CD4-positive, alpha-beta memory T cell (primary cell): ENCODE measurements around the gene SYT8. TPM values are rescaled to one million over a fixed set of nuclear protein-coding genes. Genes with fewer than 3 reads are reported as not detected.

Source experiments
- CTCF ChIA-PET: fragments of 350-600 bp; sonication (Branson Sonifier 250); formaldehyde crosslinking; loops from one replicate; lab custom pipeline; 2021; ENCODE audit warnings: inconsistent platforms; ENCODE audit not compliant: partially characterized antibody; lab: Charles Lee
- POLR2A ChIA-PET: fragments of 350-600 bp; sonication (Branson Sonifier 250); formaldehyde crosslinking; loops from one replicate; lab custom pipeline; 2021; ENCODE audit not compliant: partially characterized antibody; lab: Charles Lee
- DNase-seq, 5 donors: peaks; one replicate each; pipeline versions ENCODE4 v3.0.0 to v3.0.0-alpha.2; 2020 to 2022; ENCODE audit warnings: mixed read lengths in 1 of 5
- H3K27ac ChIP-seq: one replicate; pipeline ENCODE4 v1.7.0; 2013; ENCODE audit warnings: low read depth, low read length
- H3K27me3 ChIP-seq: 2 replicates; pipeline ENCODE4 v1.7.0; 2013; ENCODE audit warnings: mild to moderate bottlenecking, low read length, moderate library complexity; ENCODE audit not compliant: insufficient read depth
- H3K36me3 ChIP-seq: 2 replicates; pipeline ENCODE4 v1.7.0; 2013; ENCODE audit warnings: mild to moderate bottlenecking, low read length, moderate library complexity; ENCODE audit not compliant: insufficient read depth
- H3K4me1 ChIP-seq: 2 replicates; pipeline ENCODE4 v1.7.0; 2013; ENCODE audit warnings: mild to moderate bottlenecking, low read length, moderate library complexity; ENCODE audit not compliant: insufficient read depth
- H3K4me3 ChIP-seq, 2 donors: one replicate each; pipeline ENCODE4 v1.7.0; 2013; ENCODE audit warnings: low read length in 2 of 2, mild to moderate bottlenecking in 1 of 2
- H3K9me3 ChIP-seq, 2 donors: one replicate each; pipeline ENCODE4 v1.7.0; 2013; ENCODE audit warnings: low read length in 2 of 2, control low read depth in 1 of 2; ENCODE audit not compliant: control insufficient read depth in 1 of 2
- H3K27ac Mint-ChIP-seq, 7 donors: one replicate each; pipeline ENCODE4 v1.8.0; 2020 to 2021; ENCODE audit warnings: mixed read lengths in 7 of 7, mild to moderate bottlenecking in 6 of 7, inconsistent platforms in 3 of 7, moderate library complexity in 3 of 7
- H3K27me3 Mint-ChIP-seq, 2 donors: one replicate each; pipeline ENCODE4 v1.8.0; 2020 to 2021; ENCODE audit warnings: mixed read lengths in 2 of 2
- H3K36me3 Mint-ChIP-seq, 2 donors: one replicate each; pipeline ENCODE4 v1.8.0; 2020 to 2021; ENCODE audit warnings: mixed read lengths in 2 of 2, inconsistent platforms in 1 of 2, mild to moderate bottlenecking in 1 of 2
- H3K4me1 Mint-ChIP-seq, 4 donors: one replicate each; pipeline ENCODE4 v1.8.0; 2020 to 2021; ENCODE audit warnings: mixed read lengths in 4 of 4, mild to moderate bottlenecking in 1 of 4
- H3K4me3 Mint-ChIP-seq, 8 donors: one replicate each; pipeline ENCODE4 v1.8.0; 2020 to 2021; ENCODE audit warnings: mixed read lengths in 8 of 8, mild to moderate bottlenecking in 7 of 8, moderate library complexity in 6 of 8, inconsistent platforms in 3 of 8
- H3K9me3 Mint-ChIP-seq, 8 donors: one replicate each; pipeline ENCODE4 v1.8.0; 2020 to 2021; ENCODE audit warnings: mixed read lengths in 8 of 8, mild to moderate bottlenecking in 5 of 8, inconsistent platforms in 3 of 8, moderate library complexity in 1 of 8
- intact Hi-C: fragments of 100-400 bp; cut with micrococcal nuclease; formaldehyde crosslinking; loops from one replicate; pipeline ENCODE4 v1.15.1; 2023
- polyA plus RNA-seq, 2 donors: library from polyadenylated mRNA; unstranded; fragments of 300-500 nt; fragmentation: Illumina TruSeq; gene quantifications; one replicate each; pipeline ENCODE4 v1.2.3, GENCODE V29; 2021
- total RNA-seq, 2 experiments: library from RNA; stranded (reverse); gene quantifications; one replicate each; pipeline ENCODE4 v1.2.3, GENCODE V29; 2021

SYT8 gene
- total and polyA plus RNA-seq, 4 experiments from 2014 or later, result not detected

- Histone ChIP-seq H3K27me3 (no peaks in the 10 kb centered on the region), H3K9me3 (no peaks in the 10 kb centered on the region), H3K27ac (no peak overlapping the region), H3K4me3 (no peak overlapping the region), H3K4me1 (peaks cover 5% of the 10 kb centered on the region), H3K36me3 (no peaks in the 10 kb centered on the region)
- Mint-ChIP-seq H3K36me3 (no peaks in the 10 kb centered on the region), H3K27me3 (peaks cover 7 to 14% of the 10 kb centered on the region in 2 donors), H3K27ac (peak overlapping the region in 1 of 7 donors; percentile 53), H3K4me1 (no peaks in the 10 kb centered on the region), H3K9me3 (no peaks in the 10 kb centered on the region), H3K4me3 (no peak overlapping the region)
- intact Hi-C loops, result loop anchor here (1.0 kb wide), 1 partner anchor 138 kb away; no protein-coding TSS in a partner anchor
- CTCF ChIA-PET, result interaction anchor here (0.7 to 10.0 kb wide), 50 partner anchors 8 to 323 kb away, joined by 3 to 351 read pairs (median 4); partner anchors contain the start of genes H19, KRTAP5-6 and LSP1
- peak; percentile 33 to 71 (median 57) for DNase-seq
- POLR2A ChIA-PET, result interaction anchor here (1.2 to 3.3 kb wide), 3 partner anchors 21 to 168 kb away, joined by 3 to 25 read pairs (median 4); partner anchors contain the start of gene LSP1
Measured at GRCh38 chr11:1832211-1832919, 2.4 kb upstream of the SYT8 start.

DNA sequence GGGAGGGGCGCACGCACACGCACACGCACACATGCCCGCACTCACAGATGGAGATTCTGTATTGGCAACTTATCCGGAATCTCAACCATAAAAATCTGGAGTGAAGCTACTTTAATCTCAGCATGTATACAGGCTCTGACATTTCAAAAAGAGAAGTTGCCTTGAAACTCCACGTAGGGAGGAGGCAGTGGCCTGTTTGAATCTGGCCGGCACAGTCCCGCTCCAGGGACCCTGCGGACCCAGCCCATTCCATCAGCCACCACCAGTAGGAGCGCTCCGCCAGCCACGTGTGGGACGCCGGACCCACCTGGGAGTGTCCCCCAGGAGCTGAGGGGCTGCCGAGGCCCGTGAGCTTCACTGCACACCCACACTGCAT lies 1.9 kb upstream of the SYT8 start:
- Mint-ChIP-seq H3K4me1 (no peaks in the 10 kb centered on the region), H3K27me3 (peaks cover 7 to 10% of the 10 kb centered on the region in 2 donors), H3K4me3 (no peak overlapping the region), H3K36me3 (no peaks in the 10 kb centered on the region), H3K9me3 (no peaks in the 10 kb centered on the region), H3K27ac (peak overlapping the region in 1 of 7 donors; percentile 53)
- H3K9me3 ChIP-seq, result no peaks in the 10 kb centered on the region
- no peak for DNase-seq
- CTCF ChIA-PET, result interaction anchor here (0.7 to 10.0 kb wide), 49 partner anchors 9 to 323 kb away, joined by 3 to 351 read pairs (median 4); partner anchors contain the start of genes H19, KRTAP5-6 and LSP1
- peaks cover 11% of the 10 kb centered on the region for H3K4me1 ChIP-seq
- POLR2A ChIA-PET, result interaction anchor here (0.5 to 3.3 kb wide), 5 partner anchors 21 to 674 kb away, joined by 3 to 25 read pairs (median 4); partner anchors contain the start of gene LSP1
- no peak overlapping the region for H3K4me3 ChIP-seq
- intact Hi-C loops, result loop anchor here (1.0 kb wide), 1 partner anchor 139 kb away; no protein-coding TSS in a partner anchor
- no peaks in the 10 kb centered on the region for H3K27me3 ChIP-seq
- H3K36me3 ChIP-seq, result no peaks in the 10 kb centered on the region
- no peak overlapping the region for H3K27ac ChIP-seq

- Histone ChIP-seq H3K27me3 (no peaks in the 10 kb centered on the region), H3K27ac (no peak overlapping the region), H3K4me1 (peaks cover 14% of the 10 kb centered on the region), H3K9me3 (no peaks in the 10 kb centered on the region), H3K4me3 (no peak overlapping the region), H3K36me3 (no peaks in the 10 kb centered on the region)
- no peak overlapping the region for H3K27ac Mint-ChIP-seq
- POLR2A ChIA-PET, result interaction anchor here (0.6 to 3.3 kb wide), 5 partner anchors 19 to 182 kb away, joined by 3 to 25 read pairs (median 4); partner anchors contain the start of gene LSP1
- peaks cover 3 to 5% of the 10 kb centered on the region in 2 donors for H3K27me3 Mint-ChIP-seq
- intact Hi-C loops, result no loop called here
- no peaks in the 10 kb centered on the region for H3K4me1 Mint-ChIP-seq
- H3K36me3 Mint-ChIP-seq, result no peaks in the 10 kb centered on the region
- no peaks in the 10 kb centered on the region for H3K9me3 Mint-ChIP-seq
- CTCF ChIA-PET, result interaction anchor here (0.6 to 10.0 kb wide), 24 partner anchors 9 to 321 kb away, joined by 3 to 351 read pairs (median 4); partner anchors contain the start of genes KRTAP5-6 and LSP1
- peak in 1 of 5 donors; percentile 18 for DNase-seq
- H3K4me3 Mint-ChIP-seq, result no peak overlapping the region
Measured at GRCh38 chr11:1834062-1834610, 654 bp upstream of the SYT8 start.

GRCh38 chr11:1835671-1836010 lies 851 bp downstream of the SYT8 start:
- Mint-ChIP-seq H3K9me3 (no peaks in the 10 kb centered on the region), H3K4me1 (peaks cover 5 to 6% (median 6%) of the 10 kb centered on the region in 4 donors), H3K27ac (no peak overlapping the region), H3K4me3 (no peak overlapping the region), H3K36me3 (no peaks in the 10 kb centered on the region), H3K27me3 (peaks cover 3% of the 10 kb centered on the region in 2 donors)
- H3K36me3 ChIP-seq, result no peaks in the 10 kb centered on the region
- no peak overlapping the region for H3K27ac ChIP-seq
- peaks cover 22% of the 10 kb centered on the region for H3K4me1 ChIP-seq
- no peak overlapping the region for H3K4me3 ChIP-seq
- peak in 1 of 5 donors; percentile 23 for DNase-seq
- POLR2A ChIA-PET, result interaction anchor here (0.7 to 1.6 kb wide), 2 partner anchors 18 to 46 kb away, joined by 3 to 5 read pairs; no protein-coding TSS in a partner anchor
- H3K9me3 ChIP-seq, result no peaks in the 10 kb centered on the region
- intact Hi-C loops, result no loop called here
- CTCF ChIA-PET, result interaction anchor here (1.2 to 10.0 kb wide), 6 partner anchors 86 to 318 kb away, joined by 3 to 351 read pairs (median 12); no protein-coding TSS in a partner anchor
- H3K27me3 ChIP-seq, result no peaks in the 10 kb centered on the region

- CTCF ChIA-PET, result interaction anchor here (0.8 to 10.0 kb wide), 12 partner anchors 11 to 317 kb away, joined by 3 to 351 read pairs (median 4); no protein-coding TSS in a partner anchor
- Mint-ChIP-seq H3K4me3 (no peak overlapping the region), H3K9me3 (no peaks in the 10 kb centered on the region), H3K4me1 (peaks cover 5 to 10% (median 6%) of the 10 kb centered on the region in 4 donors), H3K36me3 (no peaks in the 10 kb centered on the region), H3K27ac (peak overlapping the region in 1 of 7 donors; percentile 23), H3K27me3 (peaks cover 3% of the 10 kb centered on the region in 2 donors)
- POLR2A ChIA-PET, result interaction anchor here (0.7 to 1.6 kb wide), 3 partner anchors 18 to 112 kb away, joined by 3 to 5 read pairs (median 3); no protein-coding TSS in a partner anchor
- intact Hi-C loops, result no loop called here
- no peaks in the 10 kb centered on the region for H3K27me3 ChIP-seq
- H3K9me3 ChIP-seq, result no peaks in the 10 kb centered on the region
- peak in 1 of 5 donors; percentile 30 for DNase-seq
- H3K4me1 ChIP-seq, result peaks cover 22% of the 10 kb centered on the region
- no peaks in the 10 kb centered on the region for H3K36me3 ChIP-seq
- no peak overlapping the region for H3K4me3 ChIP-seq
- H3K27ac ChIP-seq, result no peak overlapping the region
Measured at GRCh38 chr11:1836011-1836945, 1.5 kb downstream of the SYT8 start.
